Natural killer cell (primary cell): Measurements from ENCODE around the gene NMRK2. TPM values are rescaled to one million over a fixed set of nuclear protein-coding genes. Genes with fewer than 3 reads are reported as not detected.
A peak's percentile ranks its signal among the peaks of the same experiment; 100 is the strongest.

ENCODE experiments used
- ATAC-seq, 3 donors: fragments of 150-1000 bp in 2 of 3; fragments of 200-7000 bp in 1 of 3; cut with Tn5 transposase; 1 replicate in 1 of 3; 2 replicates in 2 of 3; pipeline ENCODE4 v1.10.0; 2021; ENCODE audit warnings: mild to moderate bottlenecking in 2 of 3, moderate library complexity in 2 of 3
- DNase-seq, 2 donors: peaks; one replicate each; pipeline versions ENCODE4 v3.0.0 to v3.0.0-alpha.2; 2013 to 2021; ENCODE audit warnings: mixed read lengths in 1 of 2
- H3K27ac ChIP-seq: one replicate; pipeline ENCODE4 v1.5.1; 2013; ENCODE audit warnings: mild to moderate bottlenecking, low read length
- H3K27me3 ChIP-seq: one replicate; pipeline ENCODE4 v1.6.1; 2013; ENCODE audit warnings: low read length; ENCODE audit not compliant: control insufficient read depth, insufficient read depth
- H3K36me3 ChIP-seq: one replicate; pipeline ENCODE4 v1.6.1; 2013; ENCODE audit warnings: low read length; ENCODE audit not compliant: control insufficient read depth, insufficient read depth
- H3K4me1 ChIP-seq: one replicate; pipeline ENCODE4 v1.6.1; 2013; ENCODE audit warnings: low read length; ENCODE audit not compliant: control insufficient read depth, insufficient read depth
- H3K4me3 ChIP-seq: one replicate; pipeline ENCODE4 v1.5.1; 2013; ENCODE audit warnings: low read length
- H3K9me3 ChIP-seq: one replicate; pipeline ENCODE4 v1.6.1; 2013; ENCODE audit warnings: low read length; ENCODE audit not compliant: control insufficient read depth, insufficient read depth
- H3K27ac Mint-ChIP-seq, 2 donors: one replicate each; pipeline ENCODE4 v1.8.0; 2022; ENCODE audit warnings: mild to moderate bottlenecking in 2 of 2, mixed read lengths in 2 of 2, moderate library complexity in 1 of 2
- H3K27me3 Mint-ChIP-seq, 2 donors: one replicate each; pipeline ENCODE4 v1.8.0; 2022; ENCODE audit warnings: low read depth in 2 of 2, mixed read lengths in 2 of 2
- H3K36me3 Mint-ChIP-seq: one replicate; pipeline ENCODE4 v1.8.0; 2022; ENCODE audit warnings: mixed read lengths
- H3K4me1 Mint-ChIP-seq, 2 donors: one replicate each; pipeline ENCODE4 v1.8.0; 2022; ENCODE audit warnings: mixed read lengths in 2 of 2
- H3K4me3 Mint-ChIP-seq: one replicate; pipeline ENCODE4 v1.8.0; 2022; ENCODE audit warnings: mild to moderate bottlenecking, moderate library complexity, mixed read lengths
- H3K9me3 Mint-ChIP-seq, 2 donors: one replicate each; pipeline ENCODE4 v1.8.0; 2022; ENCODE audit warnings: mixed read lengths in 2 of 2
- WGBS: methylation state at CpG from one replicate; pipeline ENCODE4 v1.1.7; 2013; ENCODE audit warnings: missing lambda C conversion rate; ENCODE audit not compliant: insufficient coverage; 5-methylcytosine and 5-hydroxymethylcytosine counted together
- intact Hi-C: fragments of 100-400 bp; cut with micrococcal nuclease; formaldehyde crosslinking; loops from one replicate; pipeline ENCODE4 v1.14.2; 2022
- total RNA-seq, 4 donors: library from RNA; stranded (reverse); fragments of 120-200 nt in 1 of 4; gene quantifications; one replicate each; pipeline versions ENCODE4 v1.2.3 to v1.2.4, GENCODE V29; 2013 to 2022
- TF ChIP-seq, protein P1 (sequence below): fragments of 200-600 bp; IDR thresholded peaks from one replicate; pipeline ENCODE4 v1.8.0; 2022; ENCODE audit warnings: antibody characterized with exemption

The NMRK2 gene
- total RNA-seq, 3 donors from 2014 or later (not counting 1 experiment from before 2014, with no cell fraction given), result not detected

DNA sequence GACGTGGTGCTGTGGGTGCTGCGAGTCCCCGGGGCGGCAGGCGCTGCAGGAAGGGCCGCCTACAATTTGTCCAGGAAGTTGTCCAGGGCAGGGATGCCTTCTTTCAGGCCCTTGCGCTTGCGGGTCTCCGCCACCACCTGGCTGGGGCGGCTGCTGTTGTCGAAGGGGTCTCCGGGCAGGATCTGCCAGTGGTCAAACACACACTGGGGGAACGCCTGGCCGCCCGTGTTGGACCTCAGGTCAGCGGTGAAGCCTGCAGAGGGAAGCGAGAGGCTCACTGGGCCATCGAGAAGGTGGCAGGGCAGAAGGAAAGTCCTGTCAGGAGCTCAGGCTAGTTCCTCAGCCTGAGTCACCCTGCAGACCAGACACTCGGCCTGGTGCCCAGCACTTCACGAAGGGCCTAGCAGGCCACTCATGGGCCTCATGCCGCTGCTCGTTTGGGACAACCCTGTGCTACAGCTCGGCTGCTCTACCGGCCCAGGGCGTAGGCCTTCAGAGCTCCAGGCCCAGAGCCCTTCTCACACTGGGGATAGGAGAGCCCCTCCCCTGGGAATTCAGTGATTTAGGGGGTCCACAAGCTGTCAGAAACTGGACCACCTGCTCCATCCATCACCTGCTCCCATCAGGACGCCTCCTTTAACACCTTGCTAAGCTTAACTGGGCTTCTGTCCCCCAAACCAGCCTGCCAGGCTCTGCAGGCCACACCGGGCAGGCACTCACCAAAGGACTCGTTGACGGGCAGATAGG lies 43.8 kb downstream of the NMRK2 start:
- WGBS, result 90% methylated on average over 29 of the region's 29 CpGs
- Histone ChIP-seq H3K36me3 (peaks cover 64% of the 10 kb centered on the region), H3K9me3 (no peaks in the 10 kb centered on the region), H3K27ac (no peak overlapping the region), H3K4me1 (peaks cover 3% of the 10 kb centered on the region), H3K4me3 (no peak overlapping the region), H3K27me3 (no peaks in the 10 kb centered on the region)
- peaks cover 7% of the 10 kb centered on the region for H3K36me3 Mint-ChIP-seq
- TF ChIP-seq, protein P1, sequence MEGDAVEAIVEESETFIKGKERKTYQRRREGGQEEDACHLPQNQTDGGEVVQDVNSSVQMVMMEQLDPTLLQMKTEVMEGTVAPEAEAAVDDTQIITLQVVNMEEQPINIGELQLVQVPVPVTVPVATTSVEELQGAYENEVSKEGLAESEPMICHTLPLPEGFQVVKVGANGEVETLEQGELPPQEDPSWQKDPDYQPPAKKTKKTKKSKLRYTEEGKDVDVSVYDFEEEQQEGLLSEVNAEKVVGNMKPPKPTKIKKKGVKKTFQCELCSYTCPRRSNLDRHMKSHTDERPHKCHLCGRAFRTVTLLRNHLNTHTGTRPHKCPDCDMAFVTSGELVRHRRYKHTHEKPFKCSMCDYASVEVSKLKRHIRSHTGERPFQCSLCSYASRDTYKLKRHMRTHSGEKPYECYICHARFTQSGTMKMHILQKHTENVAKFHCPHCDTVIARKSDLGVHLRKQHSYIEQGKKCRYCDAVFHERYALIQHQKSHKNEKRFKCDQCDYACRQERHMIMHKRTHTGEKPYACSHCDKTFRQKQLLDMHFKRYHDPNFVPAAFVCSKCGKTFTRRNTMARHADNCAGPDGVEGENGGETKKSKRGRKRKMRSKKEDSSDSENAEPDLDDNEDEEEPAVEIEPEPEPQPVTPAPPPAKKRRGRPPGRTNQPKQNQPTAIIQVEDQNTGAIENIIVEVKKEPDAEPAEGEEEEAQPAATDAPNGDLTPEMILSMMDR, result no peak
- intact Hi-C loops, result no loop called here
- peak overlapping the region; percentile 23 to 70 for H3K27ac Mint-ChIP-seq
- ATAC-seq (peak in 1 of 3 donors; percentile 7), DNase-seq (peak in 1 of 2 donors; percentile 31)
- peak overlapping the region; percentile 31 for H3K4me3 Mint-ChIP-seq
- H3K9me3 Mint-ChIP-seq, result no peaks in the 10 kb centered on the region
- H3K27me3 Mint-ChIP-seq, result no peaks in the 10 kb centered on the region
- peaks cover 0 to 4% of the 10 kb centered on the region in 2 donors for H3K4me1 Mint-ChIP-seq

DNA sequence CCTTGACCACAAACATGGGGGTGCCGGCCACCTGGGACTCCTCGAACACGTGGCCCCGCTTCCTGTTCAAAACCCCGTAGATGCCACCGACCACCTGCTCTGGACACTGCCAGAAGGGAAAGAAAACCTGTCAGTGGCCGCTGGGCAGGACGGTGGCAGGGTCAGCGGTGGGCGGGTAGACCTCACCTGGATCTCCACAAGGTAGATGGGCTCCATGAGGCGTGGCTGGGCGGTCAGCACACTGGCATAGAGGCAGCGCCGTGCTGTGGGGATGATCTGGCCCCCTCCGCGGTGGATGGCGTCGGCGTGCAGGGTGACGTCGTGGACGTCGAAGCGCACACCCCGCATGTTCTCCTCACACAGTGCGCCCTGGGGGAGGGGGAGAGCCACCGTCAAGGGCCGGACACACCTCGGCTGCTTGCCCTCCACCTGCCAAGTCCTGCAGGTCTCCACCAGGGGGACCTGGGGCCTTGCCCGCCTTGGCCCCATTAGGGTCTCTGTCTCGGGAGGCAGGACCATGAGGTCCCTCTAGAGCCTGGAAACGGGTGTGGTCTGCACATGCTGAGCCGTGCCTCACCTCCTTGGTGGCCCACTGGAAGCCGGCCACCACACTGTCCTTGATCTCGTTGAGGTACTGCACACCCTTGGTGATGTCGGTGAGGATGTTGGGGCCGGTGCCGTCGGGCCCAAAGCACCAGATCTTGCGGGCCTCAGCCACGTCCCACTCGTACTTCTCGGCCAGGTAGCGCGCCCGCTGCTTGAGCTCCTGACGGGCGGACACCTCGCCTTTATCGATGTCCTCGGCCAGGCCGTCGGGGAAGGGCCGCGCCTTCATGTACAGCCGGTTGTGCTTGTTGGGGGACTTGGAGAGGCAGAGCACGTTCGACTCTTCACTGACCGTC lies 44.6 kb downstream of the NMRK2 start:
- Histone ChIP-seq H3K9me3 (no peaks in the 10 kb centered on the region), H3K36me3 (peaks cover 72% of the 10 kb centered on the region), H3K4me1 (peaks cover 10% of the 10 kb centered on the region), H3K27ac (no peak overlapping the region), H3K4me3 (no peak overlapping the region), H3K27me3 (no peaks in the 10 kb centered on the region)
- intact Hi-C loops, result no loop called here
- H3K27ac Mint-ChIP-seq, result peak overlapping the region; percentile 56 to 70
- H3K4me3 Mint-ChIP-seq, result peak overlapping the region; percentile 31
- H3K27me3 Mint-ChIP-seq, result no peaks in the 10 kb centered on the region
- peaks cover 7% of the 10 kb centered on the region for H3K36me3 Mint-ChIP-seq
- peaks cover 3 to 7% of the 10 kb centered on the region in 2 donors for H3K4me1 Mint-ChIP-seq
- ATAC-seq, result peak in 2 of 3 donors; percentile 5 to 14
- no peaks in the 10 kb centered on the region for H3K9me3 Mint-ChIP-seq
- 91% methylated on average over 59 of the region's 59 CpGs for WGBS
- peak in 1 of 2 donors; percentile 43 for DNase-seq
- TF ChIP-seq, protein P1, result no peak

DNA sequence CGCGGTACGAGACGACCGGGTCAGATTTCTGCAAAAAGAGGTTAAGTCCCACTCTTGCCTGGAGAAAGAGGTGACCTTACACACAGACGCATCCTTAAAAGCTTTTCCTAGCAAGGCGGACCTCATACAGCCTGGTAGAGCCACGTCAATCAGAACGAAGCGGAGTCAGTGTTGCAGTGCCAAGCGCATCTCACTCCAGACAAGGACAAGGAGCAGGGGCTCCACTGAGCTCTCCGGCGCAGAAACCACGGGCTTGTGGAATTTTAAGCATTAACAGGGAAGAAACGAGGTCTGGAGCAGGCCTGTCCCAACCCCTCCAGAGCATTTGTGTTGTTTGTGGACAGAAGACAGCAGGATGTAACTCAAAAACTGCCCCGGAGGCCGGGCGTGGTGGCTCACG lies 45.3 kb downstream of the NMRK2 start:
- no peaks in the 10 kb centered on the region for H3K9me3 ChIP-seq
- Mint-ChIP-seq H3K36me3 (peaks cover 7% of the 10 kb centered on the region), H3K4me3 (no peak overlapping the region), H3K4me1 (peaks cover 9 to 14% of the 10 kb centered on the region in 2 donors), H3K27me3 (no peaks in the 10 kb centered on the region), H3K9me3 (no peaks in the 10 kb centered on the region), H3K27ac (peak overlapping the region in 1 of 2 donors; percentile 56)
- H3K4me1 ChIP-seq, result peaks cover 17% of the 10 kb centered on the region
- intact Hi-C loops, result no loop called here
- ATAC-seq (no peak), DNase-seq (no peak)
- no peak overlapping the region for H3K27ac ChIP-seq
- H3K36me3 ChIP-seq, result peaks cover 79% of the 10 kb centered on the region
- 97% methylated on average over 19 of the region's 19 CpGs for WGBS
- H3K4me3 ChIP-seq, result no peak overlapping the region
- TF ChIP-seq, protein P1, result no peak
- H3K27me3 ChIP-seq, result no peaks in the 10 kb centered on the region
